A673 (cell line): ENCODE measurements around the gene LCN9. TPM values are rescaled to one million over a fixed set of nuclear protein-coding genes. Genes with fewer than 3 reads are reported as not detected.

ENCODE experiments used
- BruUV-seq: library from RNA; stranded (reverse); fragments of 400-500 nt; replicated peaks from 2 replicates; lab custom pipeline; 2021; lab: Mats Ljungman, UMichigan
- CTCF ChIA-PET: fragments of 300-600 bp; sonication (Branson Sonifier 250); formaldehyde crosslinking; loops from one replicate; lab custom pipeline; 2022; ENCODE audit warnings: antibody characterized with exemption; lab: Charles Lee
- POLR2A ChIA-PET: fragments of 300-600 bp; sonication (Branson Sonifier 250); formaldehyde crosslinking; loops from one replicate; lab custom pipeline; 2022; ENCODE audit warnings: antibody characterized with exemption; ENCODE audit not compliant: low non-redundant PET; lab: Charles Lee
- DNase-seq: peaks from one replicate; pipeline ENCODE4 v3.0.0-alpha.2; 2015; ENCODE audit warnings: low spot score
- H3K27ac ChIP-seq: fragments of 200-600 bp; sonication (generic); 2 replicates; pipeline ENCODE4 v1.5.1; 2016; ENCODE audit warnings: mixed run types, low read depth, mild to moderate bottlenecking, mixed read lengths, antibody characterized with exemption, low read length; ENCODE audit not compliant: poor library complexity, severe bottlenecking
- H3K27me3 ChIP-seq: fragments of 200-600 bp; sonication (generic); replicated peaks from 2 replicates; pipeline ENCODE4 v1.6.1; 2017; ENCODE audit warnings: mixed run types, low read depth, mild to moderate bottlenecking, mixed read lengths, antibody characterized with exemption, low read length; ENCODE audit not compliant: insufficient read depth, poor library complexity
- H3K36me3 ChIP-seq: fragments of 200-600 bp; sonication (generic); 2 replicates; pipeline ENCODE4 v1.6.1; 2016; ENCODE audit warnings: mixed run types, mild to moderate bottlenecking, mixed read lengths, antibody characterized with exemption, low read length; ENCODE audit not compliant: insufficient read depth, poor library complexity, severe bottlenecking
- H3K4me1 ChIP-seq: fragments of 200-600 bp; sonication (generic); 2 replicates; pipeline ENCODE4 v1.6.1; 2017; ENCODE audit warnings: mixed run types, mild to moderate bottlenecking, mixed read lengths, antibody characterized with exemption, low read length; ENCODE audit not compliant: insufficient read depth, poor library complexity, severe bottlenecking
- H3K4me3 ChIP-seq: fragments of 200-600 bp; sonication (generic); 2 replicates; pipeline ENCODE4 v1.5.1; 2016; ENCODE audit warnings: low read depth, mixed run types, mild to moderate bottlenecking, mixed read lengths, low read length; ENCODE audit not compliant: poor library complexity, severe bottlenecking
- H3K9me3 ChIP-seq: fragments of 200-600 bp; sonication (generic); 2 replicates; pipeline ENCODE4 v1.6.1; 2016; ENCODE audit warnings: mixed run types, low read depth, mild to moderate bottlenecking, mixed read lengths, antibody characterized with exemption, low read length; ENCODE audit not compliant: poor library complexity, severe bottlenecking
- CTCF ChIP-seq: fragments of 300-800, 200-600 bp; sonication (generic); conservative IDR thresholded peaks from 2 replicates; pipeline ENCODE4 v1.5.1; 2017; ENCODE audit warnings: low read depth, mild to moderate bottlenecking, antibody characterized with exemption, low read length, moderate library complexity, mixed read lengths
- EZH2 ChIP-seq: fragments of 200-600 bp; sonication (generic); IDR thresholded peaks from 2 replicates; pipeline ENCODE4 v1.6.1; 2017; ENCODE audit warnings: borderline replicate concordance, low read depth, mild to moderate bottlenecking, mixed read lengths, antibody characterized with exemption, low read length; ENCODE audit not compliant: poor library complexity, severe bottlenecking
- intact Hi-C: fragments of 100-400 bp; cut with micrococcal nuclease; formaldehyde crosslinking; loops from one replicate; pipeline ENCODE4 v1.10.0; 2022; ENCODE audit not compliant: unreplicated experiment
- total RNA-seq: library from RNA; stranded (reverse); gene quantifications from 2 replicates; pipeline ENCODE4 v1.2.3, GENCODE V29; 2021

The LCN9 gene
- total RNA-seq, 1 experiment from 2014 or later, result not detected

GRCh38 chr9:135694414-135694813 lies 31.3 kb downstream of the LCN9 start:
- Histone ChIP-seq H3K27ac (no peak overlapping the region), H3K4me1 (peaks cover 4% of the 10 kb centered on the region), H3K36me3 (no peaks in the 10 kb centered on the region), H3K9me3 (no peaks in the 10 kb centered on the region), H3K27me3 (no peaks in the 10 kb centered on the region), H3K4me3 (no peak overlapping the region)
- ChIA-PET CTCF (interaction anchor here (1.5 kb wide), 1 partner anchor 26 kb away, joined by 3 read pairs; no protein-coding TSS in a partner anchor), POLR2A (no interaction called here)
- no peak for DNase-seq
- intact Hi-C loops, result no loop called here
- BruUV-seq, result no TSS peak
- TF ChIP-seq EZH2 (no peak), CTCF (no peak)

GRCh38 chr9:135695036-135695435 lies 31.9 kb downstream of the LCN9 start:
- H3K27me3 ChIP-seq, result no peaks in the 10 kb centered on the region
- no peak overlapping the region for H3K4me3 ChIP-seq
- no peaks in the 10 kb centered on the region for H3K9me3 ChIP-seq
- no peaks in the 10 kb centered on the region for H3K36me3 ChIP-seq
- BruUV-seq, result no TSS peak
- intact Hi-C loops, result no loop called here
- ChIA-PET CTCF (no interaction called here), POLR2A (no interaction called here)
- no peak overlapping the region for H3K27ac ChIP-seq
- peaks cover 4% of the 10 kb centered on the region for H3K4me1 ChIP-seq
- TF ChIP-seq EZH2, result no peak
- TF ChIP-seq CTCF, result no peak
- DNase-seq, result no peak

- DNase-seq, result no peak
- POLR2A ChIA-PET, result no interaction called here
- TF ChIP-seq EZH2, result no peak
- TF ChIP-seq CTCF, result no peak
- Histone ChIP-seq H3K27ac (no peak overlapping the region), H3K27me3 (no peaks in the 10 kb centered on the region), H3K9me3 (no peaks in the 10 kb centered on the region), H3K4me3 (no peak overlapping the region), H3K36me3 (no peaks in the 10 kb centered on the region), H3K4me1 (peaks cover 4% of the 10 kb centered on the region)
- CTCF ChIA-PET, result no interaction called here
- BruUV-seq, result no TSS peak
- intact Hi-C loops, result no loop called here
These were observed 32.5 kb downstream of the LCN9 start for GRCh38 chr9:135695642-135696041.
